HG03354 (cell line): ENCODE results near the gene RBMS3.
"Not testable (repeated sequence)": the region's sequence is repeated elsewhere in the genome, so short reads cannot be mapped to it uniquely, and the experiment has no call there.

Experiments
- ATAC-seq: cut with Tn5 transposase; IDR thresholded peaks from one replicate; pipeline ENCODE4 v1.9.1; 2021; ENCODE audit warnings: mild to moderate bottlenecking; ENCODE audit not compliant: unreplicated experiment, poor library complexity, severe bottlenecking

RBMS3 gene

GRCh38 chr3:29302619-29303018 is 21.7 kb downstream of the RBMS3 start:
- ATAC-seq = no peak

- no peak for ATAC-seq
These were observed 26.4 kb downstream of the RBMS3 start for GRCh38 chr3:29307295-29307694.

- no peak for ATAC-seq
These were observed 30.0 kb downstream of the RBMS3 start for GRCh38 chr3:29310865-29311264.

GRCh38 chr3:29311795-29312194 is 30.9 kb downstream of the RBMS3 start:
- ATAC-seq = no peak

- ATAC-seq = no peak
These were observed 31.5 kb downstream of the RBMS3 start for GRCh38 chr3:29312395-29312794.

GRCh38 chr3:29312960-29313452 is 32.1 kb downstream of the RBMS3 start:
- no peak for ATAC-seq

GRCh38 chr3:29313981-29314726 is 33.3 kb downstream of the RBMS3 start:
- no peak for ATAC-seq

- no peak for ATAC-seq
These were observed 33.8 kb downstream of the RBMS3 start for GRCh38 chr3:29314727-29315088.

GRCh38 chr3:29317659-29318173 is 36.8 kb downstream of the RBMS3 start:
- ATAC-seq = no peak

- ATAC-seq = no peak
These were observed 37.4 kb downstream of the RBMS3 start for GRCh38 chr3:29318251-29318650.

- peak; percentile 78 for ATAC-seq
These were observed 38.4 kb downstream of the RBMS3 start for GRCh38 chr3:29319262-29319661.

- no peak for ATAC-seq
These were observed 38.9 kb downstream of the RBMS3 start for GRCh38 chr3:29319798-29320197.

- no peak for ATAC-seq
These were observed 41.7 kb downstream of the RBMS3 start for GRCh38 chr3:29322586-29322985.

GRCh38 chr3:29324180-29324651 is 43.3 kb downstream of the RBMS3 start:
- peak; percentile 97 for ATAC-seq

GRCh38 chr3:29326540-29326939 is 45.7 kb downstream of the RBMS3 start:
- not testable (repeated sequence) for ATAC-seq

GRCh38 chr3:29329986-29330890 is 49.4 kb downstream of the RBMS3 start:
- ATAC-seq = no peak

- ATAC-seq = no peak
These were observed 50.2 kb downstream of the RBMS3 start for GRCh38 chr3:29331035-29331434.

- no peak for ATAC-seq
These were observed 50.8 kb downstream of the RBMS3 start for GRCh38 chr3:29331456-29332194.

- ATAC-seq = no peak
These were observed 51.3 kb downstream of the RBMS3 start for GRCh38 chr3:29332195-29332637.

GRCh38 chr3:29333576-29333975 is 52.7 kb downstream of the RBMS3 start:
- ATAC-seq = no peak
